Measurements from ENCODE around the gene FEM1B. TPM values are rescaled to one million over a fixed set of nuclear protein-coding genes. Genes with fewer than 3 reads are reported as not detected.

FEM1B gene
- total RNA-seq, 1 donor from 2014 or later = 73.5 TPM

- TF ChIP-seq CTCF (IDR thresholded peaks at IDR 0.05; ENCODE audit: insufficient read depth, low read length, severe bottlenecking) = no peak
- H3K27me3 ChIP-seq (ENCODE audit: control insufficient read depth, insufficient read depth, low read length) = peaks cover 5% of the 10 kb centered on the region
- DNase-seq (ENCODE audit: low read depth) (no peak), FAIRE-seq (no peak)
- H3K4me3 ChIP-seq (ENCODE audit: low read depth, low read length) = no peak overlapping the region
- H3K36me3 ChIP-seq (ENCODE audit: control insufficient read depth, insufficient read depth, low read length) = no peaks in the 10 kb centered on the region
Observed at GRCh38 chr15:68339481-68339880, 61.9 kb downstream of the FEM1B start.

- peak; percentile 86 for FAIRE-seq
- no peak for TF ChIP-seq CTCF (IDR thresholded peaks at IDR 0.05; ENCODE audit: insufficient read depth, low read length, severe bottlenecking)
Observed at GRCh38 chr15:68340726-68341671, 63.5 kb downstream of the FEM1B start.

GRCh38 chr15:68341760-68342725, 64.5 kb downstream of the FEM1B start:
- no peak for TF ChIP-seq CTCF (IDR thresholded peaks at IDR 0.05; ENCODE audit: insufficient read depth, low read length, severe bottlenecking)
- H3K27me3 ChIP-seq (ENCODE audit: control insufficient read depth, insufficient read depth, low read length) = peaks cover under 1% of the 10 kb centered on the region
- DNase-seq (ENCODE audit: low read depth) (no peak), FAIRE-seq (no peak)
- H3K36me3 ChIP-seq (ENCODE audit: control insufficient read depth, insufficient read depth, low read length) = no peaks in the 10 kb centered on the region
- H3K4me3 ChIP-seq (ENCODE audit: low read depth, low read length) = no peak overlapping the region

More at GRCh38 chr15:68340726-68341671, 63.5 kb downstream of the FEM1B start:
- Histone ChIP-seq H3K27me3 (ENCODE audit: control insufficient read depth, insufficient read depth, low read length) (peaks cover 3% of the 10 kb centered on the region), H3K36me3 (ENCODE audit: control insufficient read depth, insufficient read depth, low read length) (no peaks in the 10 kb centered on the region), H3K4me3 (ENCODE audit: low read depth, low read length) (no peak overlapping the region)
- DNase-seq (ENCODE audit: low read depth) = no peak

GRCh38 chr15:68343579-68344225, 66.2 kb downstream of the FEM1B start:
- no peak for TF ChIP-seq CTCF (IDR thresholded peaks at IDR 0.05; ENCODE audit: insufficient read depth, low read length, severe bottlenecking)
- no peaks in the 10 kb centered on the region for H3K36me3 ChIP-seq (ENCODE audit: control insufficient read depth, insufficient read depth, low read length)
- H3K27me3 ChIP-seq (ENCODE audit: control insufficient read depth, insufficient read depth, low read length) = no peaks in the 10 kb centered on the region
- FAIRE-seq = no peak
- DNase-seq (ENCODE audit: low read depth) = no peak
- H3K4me3 ChIP-seq (ENCODE audit: low read depth, low read length) = no peak overlapping the region

GRCh38 chr15:68344600-68344999, 67.1 kb downstream of the FEM1B start:
- DNase-seq (ENCODE audit: low read depth) = peak; percentile 64
- no peak for TF ChIP-seq CTCF (IDR thresholded peaks at IDR 0.05; ENCODE audit: insufficient read depth, low read length, severe bottlenecking)
- H3K4me3 ChIP-seq (ENCODE audit: low read depth, low read length) = no peak overlapping the region
- H3K36me3 ChIP-seq (ENCODE audit: control insufficient read depth, insufficient read depth, low read length) = no peaks in the 10 kb centered on the region
- no peaks in the 10 kb centered on the region for H3K27me3 ChIP-seq (ENCODE audit: control insufficient read depth, insufficient read depth, low read length)
- FAIRE-seq = peak; percentile 62

Measured in bronchial epithelial cell (primary cell).